Activated CD8-positive, alpha-beta memory T cell treated with anti-CD3 and anti-CD28 coated beads, Interleukin-2, amount 50 U/mL, for 4 hours (primary cell): ENCODE results near the gene FAM171A2.
"Not testable (repeated sequence)": the region's sequence is repeated elsewhere in the genome, so short reads cannot be mapped to it uniquely, and the experiment has no call there.

Experiments used
- DNase-seq: peaks from one replicate; pipeline ENCODE4 v3.0.0-alpha.2; 2020

Gene FAM171A2

DNA sequence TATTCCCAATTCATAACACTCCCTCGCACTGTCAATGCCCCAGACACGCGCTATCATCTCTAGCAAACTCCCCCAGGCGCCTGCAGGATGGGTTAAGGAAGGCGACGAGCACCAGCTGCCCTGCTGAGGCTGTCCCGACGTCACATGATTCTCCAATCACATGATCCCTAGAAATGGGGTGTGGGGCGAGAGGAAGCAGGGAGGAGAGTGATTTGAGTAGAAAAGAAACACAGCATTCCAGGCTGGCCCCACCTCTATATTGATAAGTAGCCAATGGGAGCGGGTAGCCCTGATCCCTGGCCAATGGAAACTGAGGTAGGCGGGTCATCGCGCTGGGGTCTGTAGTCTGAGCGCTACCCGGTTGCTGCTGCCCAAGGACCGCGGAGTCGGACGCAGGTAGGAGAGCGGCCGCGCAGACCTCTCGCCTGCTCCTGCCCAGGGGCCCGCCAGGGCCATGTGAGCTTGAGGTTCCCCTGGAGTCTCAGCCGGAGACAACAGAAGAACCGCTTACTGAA, 18.7 kb downstream of the FAM171A2 start, which contains the start of gene GRN:
GRN (plus strand) TSS at position 364 of the 515 bp plus-strand sequence. CDS start 3,863 bp downstream, outside the sequence.
- DNase-seq = peak; percentile 81

DNA sequence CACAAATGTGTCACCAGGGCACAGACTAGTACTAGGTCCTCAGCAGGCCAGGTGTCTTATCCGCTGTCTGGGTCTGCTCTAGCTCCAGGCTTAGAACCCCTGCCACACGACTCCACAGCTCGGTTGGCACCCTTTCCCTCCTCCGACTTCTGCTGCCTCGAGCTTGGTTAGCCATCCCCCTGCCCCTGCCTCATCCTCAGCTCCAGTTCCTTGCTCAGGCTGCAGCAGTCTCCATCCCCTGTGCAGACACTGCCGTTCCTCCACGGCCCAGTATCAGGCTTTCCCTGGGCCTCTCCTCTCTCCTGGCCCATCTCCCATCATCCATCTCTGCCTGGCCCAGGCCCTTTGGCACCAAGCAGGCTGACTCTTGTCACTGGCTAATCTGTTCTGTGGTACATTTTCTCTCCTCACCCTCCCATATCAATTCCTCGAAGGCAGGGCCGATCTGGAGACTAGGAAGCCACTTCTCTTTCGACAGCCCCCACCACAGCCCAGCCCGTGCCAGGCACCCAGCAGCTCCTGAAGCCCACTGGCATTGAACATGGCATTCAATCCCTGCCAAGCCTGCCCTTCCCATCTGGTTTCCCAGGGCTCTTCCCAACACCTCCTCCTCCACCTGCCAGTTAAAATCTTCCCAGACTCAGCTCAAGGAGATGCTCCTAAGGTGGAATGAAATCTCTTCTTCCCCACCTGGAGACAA, 20.0 kb downstream of the FAM171A2 start:
- DNase-seq = no peak

GRCh38 chr17:44340553-44340952, 23.1 kb downstream of the FAM171A2 start:
- DNase-seq = not testable (repeated sequence)

DNA sequence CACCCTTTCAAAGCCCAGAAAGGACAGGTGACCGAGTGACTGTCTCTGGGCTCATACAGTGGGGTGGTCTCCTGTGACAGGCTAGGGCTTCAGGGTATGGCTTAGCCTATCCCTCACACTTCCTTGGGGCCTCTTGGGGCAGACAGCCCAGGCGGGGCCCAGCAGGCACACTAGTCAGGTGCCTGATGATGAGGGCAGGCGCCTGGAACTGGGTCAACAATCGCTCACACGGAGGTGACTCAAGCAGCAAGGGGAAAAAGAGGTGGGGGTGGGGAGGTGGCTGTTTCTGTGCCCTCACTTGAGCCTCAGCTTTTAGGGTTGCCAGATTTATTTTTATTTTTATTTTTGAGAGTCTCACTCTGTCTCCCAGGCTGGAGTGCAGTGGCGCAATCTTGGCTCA, 25.0 kb downstream of the FAM171A2 start:
- DNase-seq = no peak

GRCh38 chr17:44335968-44336367, 27.7 kb downstream of the FAM171A2 start:
- DNase-seq = no peak

DNA sequence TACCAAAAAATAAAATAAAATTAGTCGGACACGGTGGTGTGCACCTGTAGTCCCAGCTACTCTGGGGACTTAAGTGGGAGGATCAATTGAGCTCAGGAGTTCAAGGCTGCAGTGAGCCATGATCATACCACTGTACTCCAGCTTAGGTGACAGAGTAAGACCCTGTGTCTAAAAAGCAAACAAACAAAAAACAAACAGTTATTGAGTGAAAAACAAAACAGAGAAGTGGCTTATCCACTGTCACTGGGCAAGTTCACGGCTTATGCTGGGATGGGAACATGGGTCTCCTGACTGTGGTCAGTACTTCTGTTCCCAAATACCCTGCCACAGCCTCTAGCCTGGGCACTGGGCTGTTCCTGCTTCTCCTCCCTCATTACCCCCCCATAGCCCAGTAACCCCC, 28.1 kb downstream of the FAM171A2 start:
- DNase-seq = no peak

DNA sequence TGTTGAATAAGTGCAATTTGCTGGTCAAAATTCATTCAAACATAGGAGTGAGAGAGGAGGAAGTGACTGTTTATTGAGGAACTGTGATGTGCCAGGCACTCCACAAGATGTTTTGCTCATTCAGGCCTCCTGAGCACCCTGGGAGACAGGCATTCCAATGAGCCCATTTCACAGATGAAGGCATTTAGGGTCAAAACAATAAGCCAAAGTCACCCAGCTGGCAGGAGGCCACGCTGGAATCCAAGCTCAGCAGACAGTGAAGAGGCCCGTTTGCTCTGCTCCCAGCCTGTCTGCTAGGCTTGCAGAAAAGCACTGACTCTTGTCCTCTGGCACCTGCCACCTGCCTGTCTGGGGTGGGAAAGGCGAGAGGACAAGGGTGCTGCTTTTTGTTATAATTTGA, 28.9 kb downstream of the FAM171A2 start:
- DNase-seq = no peak

- no peak for DNase-seq
Measured at GRCh38 chr17:44334315-44334714, 29.3 kb downstream of the FAM171A2 start.

DNA sequence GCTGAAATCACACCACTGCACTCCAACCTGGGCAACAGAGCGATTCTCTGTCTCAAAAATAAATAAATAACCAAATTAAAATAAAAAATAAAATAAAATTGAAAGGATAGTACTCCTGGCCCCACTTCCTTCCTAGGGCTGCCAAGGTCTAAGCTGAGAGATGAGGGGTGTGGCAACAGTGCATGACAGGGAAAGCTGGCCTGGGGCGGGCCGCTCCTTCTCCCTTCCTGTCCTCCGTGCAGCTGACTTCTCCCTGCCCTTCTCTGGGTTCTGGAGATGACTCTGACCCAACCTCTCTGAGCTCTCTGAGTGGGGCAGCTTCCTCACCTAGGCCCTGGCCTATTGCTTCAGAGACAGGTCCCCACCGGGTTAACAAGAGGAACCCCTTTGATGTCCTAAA, 30.3 kb downstream of the FAM171A2 start:
- no peak for DNase-seq

DNA sequence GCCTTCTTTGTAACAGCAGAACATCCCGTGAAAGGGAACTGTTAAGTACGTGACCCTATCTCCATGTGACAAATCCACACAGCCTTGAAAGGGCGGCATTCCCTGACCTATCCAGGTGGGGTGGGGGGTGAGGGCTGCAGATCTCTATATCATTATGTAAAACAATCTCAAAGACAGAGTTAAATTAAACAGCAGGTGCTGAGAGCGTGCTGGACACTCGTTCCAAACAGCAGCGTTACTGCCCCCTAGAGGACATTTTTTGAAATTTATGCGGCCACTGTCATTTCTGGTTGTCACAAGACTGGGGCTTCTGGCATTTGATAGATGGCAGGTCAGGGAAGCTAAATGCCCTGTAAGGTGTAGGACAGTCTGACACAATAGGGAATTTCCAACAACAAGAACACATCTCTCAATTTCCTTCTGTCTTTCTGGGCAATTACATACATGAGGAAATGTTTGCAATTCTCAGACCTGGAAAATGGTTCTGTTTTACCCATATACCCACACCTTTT, 32.3 kb downstream of the FAM171A2 start:
- peak; percentile 71 for DNase-seq

GRCh38 chr17:44330263-44330662, 33.4 kb downstream of the FAM171A2 start:
- not testable (repeated sequence) for DNase-seq

GRCh38 chr17:44329516-44329915, 34.1 kb downstream of the FAM171A2 start:
- not testable (repeated sequence) for DNase-seq

GRCh38 chr17:44327715-44328449, 35.8 kb downstream of the FAM171A2 start:
- no peak for DNase-seq

- peak; percentile 92 for DNase-seq
Measured at GRCh38 chr17:44326861-44327444, 36.7 kb downstream of the FAM171A2 start.

DNA sequence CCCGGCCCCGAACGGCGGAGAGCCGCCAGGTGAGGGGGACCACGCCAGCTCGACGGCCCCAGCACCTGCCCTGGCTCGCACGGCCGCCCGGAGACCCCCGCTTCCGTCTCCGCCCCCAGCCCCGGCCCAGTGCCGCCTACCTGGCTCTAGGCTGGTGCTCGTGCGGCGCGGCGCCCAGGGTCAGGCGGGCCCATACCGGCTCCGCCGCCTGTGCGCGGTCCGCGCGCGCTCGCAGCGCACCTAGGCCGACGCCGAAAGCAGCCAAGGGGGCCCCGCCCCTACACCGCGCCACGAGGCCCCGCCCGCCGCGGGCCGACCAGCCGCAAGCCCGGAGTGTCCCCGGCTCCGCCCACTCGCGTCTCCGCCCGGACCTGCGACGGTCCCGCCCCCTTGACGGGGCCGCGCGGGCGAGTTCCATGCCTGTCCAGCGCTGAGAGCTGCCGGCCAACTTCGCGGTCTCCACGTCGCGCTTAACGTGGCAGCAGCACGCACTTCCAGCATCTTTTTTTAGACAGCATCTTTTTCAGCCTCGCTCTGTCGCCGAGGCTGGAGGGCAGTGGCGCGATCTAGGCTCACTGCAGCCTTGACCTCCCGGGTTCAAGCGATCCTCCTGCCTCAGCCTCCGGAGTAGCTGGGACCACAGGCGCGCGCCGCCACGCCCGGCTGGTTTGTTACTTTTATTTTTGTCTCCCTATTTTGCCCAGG, 38.9 kb downstream of the FAM171A2 start, which contains the start of gene SLC25A39:
SLC25A39 (minus strand) TSS at position 253 of the 705 bp plus-strand sequence. CDS start 1,261 bp downstream, outside the sequence.
- DNase-seq = peak; percentile 97

DNA sequence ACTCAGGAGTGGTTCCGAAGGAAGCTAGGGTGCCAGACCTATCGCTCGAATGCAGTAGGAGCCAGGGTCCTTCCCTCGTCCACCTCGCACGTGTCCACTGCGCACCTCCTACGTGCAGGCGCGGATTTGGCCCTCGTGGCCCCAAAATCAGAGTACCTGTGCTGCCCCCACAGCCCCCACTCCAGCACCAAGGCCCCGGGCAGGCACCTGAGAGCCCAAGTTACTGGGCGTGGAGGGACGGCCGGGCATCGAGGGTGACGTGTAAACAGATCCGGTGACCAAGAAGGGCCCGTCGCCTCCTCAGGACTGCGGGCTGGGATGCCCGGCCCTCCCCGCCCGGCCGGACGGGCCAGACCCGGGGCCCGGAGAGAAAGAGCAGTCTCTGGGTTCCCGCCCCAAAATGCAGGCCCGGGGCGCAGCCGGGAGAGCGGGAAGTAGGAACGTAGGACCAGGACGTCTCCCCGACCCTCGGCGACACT, 39.5 kb downstream of the FAM171A2 start:
- DNase-seq = no peak

GRCh38 chr17:44323359-44324091, 40.1 kb downstream of the FAM171A2 start:
- no peak for DNase-seq

DNA sequence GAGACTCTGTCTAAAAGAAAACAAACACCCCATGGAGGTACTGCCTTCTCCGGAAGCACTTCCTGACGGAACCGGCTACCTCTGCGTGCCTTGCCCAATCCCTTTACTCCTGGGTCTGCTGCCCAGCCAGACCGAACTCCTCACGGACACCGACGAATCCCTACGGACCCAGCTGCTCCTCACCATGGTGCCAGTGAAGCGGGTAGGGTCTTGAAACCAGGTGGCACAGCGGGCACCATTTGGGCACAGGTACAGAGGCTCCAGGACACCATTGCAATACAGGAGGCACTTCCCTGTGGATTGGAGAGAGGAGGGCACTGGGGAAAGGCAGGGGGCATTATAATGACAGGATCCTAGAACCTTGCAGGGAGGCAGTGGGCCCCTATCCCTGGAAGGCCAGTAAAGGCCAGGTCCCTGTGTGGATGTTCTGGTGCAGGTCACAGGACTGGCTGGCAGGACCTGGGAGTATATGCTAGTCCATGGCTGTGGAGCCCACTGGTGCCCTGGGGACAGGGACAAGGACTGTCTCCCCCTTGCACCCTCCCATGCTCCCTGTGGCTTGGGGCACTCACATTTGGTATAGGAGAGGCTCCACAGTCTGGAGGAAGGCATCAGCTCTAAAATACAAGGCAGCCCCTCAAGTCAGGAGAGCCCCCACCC, 41.3 kb downstream of the FAM171A2 start:
- no peak for DNase-seq

DNA sequence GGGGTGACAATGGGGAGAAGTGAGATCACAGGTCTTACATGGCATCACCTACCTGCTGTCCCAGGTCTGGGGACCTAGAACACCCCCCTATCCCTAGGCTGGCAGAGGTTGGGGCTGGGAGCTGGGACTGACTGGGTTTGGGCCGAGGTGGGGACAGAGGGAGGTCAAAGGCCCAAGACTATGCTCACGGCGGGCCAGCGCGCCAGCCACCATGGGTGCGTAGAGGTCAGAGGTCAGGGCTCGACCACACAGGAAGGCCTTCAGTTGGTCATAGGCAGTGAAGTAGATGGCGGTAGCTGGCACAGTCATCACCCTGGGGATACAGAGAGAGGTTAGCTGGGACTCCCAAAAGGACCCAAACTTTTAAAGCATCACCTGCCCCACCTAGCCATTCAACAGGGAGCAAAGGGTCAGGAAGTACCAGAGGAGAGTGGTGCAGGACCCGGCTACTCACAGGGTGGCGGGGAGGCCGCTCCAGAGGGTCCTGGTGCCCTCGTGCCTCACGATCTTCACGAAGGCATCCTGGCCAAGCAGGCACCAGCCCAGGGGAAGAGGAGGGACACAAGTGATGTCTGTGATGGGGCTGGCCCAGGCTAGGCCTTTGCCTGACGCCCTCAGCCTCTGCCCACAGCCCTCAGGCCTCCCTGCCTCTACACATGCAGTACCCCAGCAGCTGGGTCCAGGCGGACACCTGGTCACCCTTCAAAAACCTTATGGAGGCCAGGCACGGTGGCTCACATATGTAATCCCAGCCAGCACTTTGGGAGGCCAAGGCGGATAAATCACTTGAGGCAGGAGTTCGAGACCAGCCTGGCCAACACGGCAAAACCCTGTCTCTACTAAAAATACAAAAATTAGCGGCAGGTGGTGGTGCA, 42.2 kb downstream of the FAM171A2 start:
- no peak for DNase-seq

DNA sequence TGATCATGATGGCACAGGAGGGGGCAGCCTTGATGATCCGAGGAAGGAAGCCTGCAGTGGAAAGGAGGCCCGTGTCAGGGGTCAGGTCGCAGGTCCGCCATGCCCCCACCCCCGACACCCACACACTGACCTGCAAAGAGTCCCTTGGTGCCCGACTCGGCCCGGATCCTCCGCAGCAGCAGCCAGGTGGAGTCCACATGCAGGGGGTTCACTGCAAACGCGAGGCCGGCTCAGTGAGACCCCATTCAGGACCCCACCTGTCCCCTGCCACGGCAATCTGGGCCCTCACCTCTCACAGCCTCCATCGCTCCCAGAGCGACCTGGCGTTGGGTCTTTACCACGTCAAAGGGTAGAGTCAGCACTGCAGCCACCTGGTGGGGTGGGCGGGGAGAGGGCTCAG, 43.6 kb downstream of the FAM171A2 start:
- DNase-seq = no peak
